ENCODE results near the gene SMPD1. TPM values are rescaled to one million over a fixed set of nuclear protein-coding genes. Genes with fewer than 3 reads are reported as not detected.

SMPD1 gene
- total RNA-seq, 1 donor: 35.0 TPM

DNA sequence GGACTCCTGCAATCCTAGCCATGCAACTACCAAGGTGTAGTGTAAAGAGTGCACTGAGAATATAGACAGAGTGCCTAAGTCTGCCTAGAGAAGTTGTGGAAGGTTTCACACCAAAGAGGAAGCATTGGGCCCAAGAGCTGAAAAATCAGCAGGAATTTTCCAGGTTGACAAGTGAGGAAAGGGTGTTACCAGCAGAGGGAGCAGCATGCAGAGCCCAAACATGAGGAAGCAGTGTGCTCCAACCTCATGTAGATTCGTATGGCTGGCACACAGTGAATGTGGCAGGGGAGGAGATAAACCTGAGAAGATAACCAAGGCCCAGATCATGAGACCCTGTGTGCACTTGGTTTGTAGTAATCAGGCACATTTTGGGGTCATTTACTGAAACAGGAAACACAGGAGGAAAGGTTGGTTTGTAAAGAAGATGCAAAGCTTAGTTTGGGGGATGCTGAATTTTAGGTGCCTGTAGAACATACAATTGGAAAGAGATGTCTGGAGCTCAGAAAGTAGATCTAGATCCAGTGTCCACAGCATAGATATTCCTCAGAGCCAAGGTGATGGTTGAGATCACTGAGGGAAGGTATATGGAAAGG is 48.8 kb downstream of the SMPD1 start:
- TF ChIP-seq CTCF (IDR thresholded peaks at IDR 0.05; ENCODE audit: insufficient read depth, low read depth, low read length): peak; percentile 87
- peak; percentile 69 for DNase-seq (ENCODE audit: low read depth)
- no peak overlapping the region for H3K4me3 ChIP-seq (ENCODE audit: low read depth, low read length)

DNA sequence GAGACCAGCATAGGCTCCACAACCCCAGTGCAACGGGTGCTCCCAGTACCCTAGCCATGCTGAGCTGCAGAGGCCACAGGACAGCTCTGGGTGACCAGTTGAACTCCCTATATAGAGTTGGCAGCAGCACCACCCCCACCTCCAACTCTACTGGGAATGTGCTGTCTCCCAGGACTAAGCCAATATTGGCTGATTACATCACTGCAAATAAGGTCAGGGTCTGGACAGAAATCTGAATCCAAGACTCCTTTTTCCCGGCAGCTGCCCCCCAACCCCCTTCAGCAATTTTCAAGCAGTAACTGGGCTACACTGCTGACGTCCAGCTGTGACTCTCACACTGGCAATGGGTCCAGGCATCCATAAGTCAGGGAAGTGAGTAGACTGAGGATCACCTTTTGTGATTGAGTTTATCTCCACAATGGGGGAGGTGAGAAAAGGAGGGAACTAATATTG is 50.7 kb downstream of the SMPD1 start, which contains the start of gene HPX:
HPX (minus strand) TSS at position 82 of the 453 bp plus-strand sequence; CDS start at position 58, 24 bp downstream.
- TF ChIP-seq CTCF (IDR thresholded peaks at IDR 0.05; ENCODE audit: insufficient read depth, low read depth, low read length): no peak
- no peak within 1 kb of the TSS for H3K4me3 ChIP-seq (ENCODE audit: low read depth, low read length)
- DNase-seq (ENCODE audit: low read depth): no peak

GRCh38 chr11:6442441-6442840 is 52.2 kb downstream of the SMPD1 start:
- no peak for DNase-seq (ENCODE audit: low read depth)
- H3K4me3 ChIP-seq (ENCODE audit: low read depth, low read length): no peak overlapping the region
- TF ChIP-seq CTCF (IDR thresholded peaks at IDR 0.05; ENCODE audit: insufficient read depth, low read depth, low read length): no peak

GRCh38 chr11:6443269-6444003 is 53.2 kb downstream of the SMPD1 start:
- DNase-seq (ENCODE audit: low read depth): peak; percentile 60
- H3K4me3 ChIP-seq (ENCODE audit: low read depth, low read length): no peak overlapping the region
- TF ChIP-seq CTCF (IDR thresholded peaks at IDR 0.05; ENCODE audit: insufficient read depth, low read depth, low read length): peak; percentile 95

Other genes with a start within 250 kb of the SMPD1 start
- not detected in 2 replicates for gene OR52B2, start 220.1 kb upstream of the SMPD1 start, total RNA-seq
- gene OR52W1, start 191.2 kb upstream of the SMPD1 start, total RNA-seq: not detected in 2 replicates
- gene C11orf42, start 184.9 kb upstream of the SMPD1 start, total RNA-seq: under 0.01 TPM in 1 of 2 replicates, not detected in the other
- 13.5 and 15.1 TPM in 2 replicates for gene FHIP1B, start 155.8 kb upstream of the SMPD1 start, total RNA-seq
- gene CNGA4, start 151.4 kb upstream of the SMPD1 start, total RNA-seq: under 0.01 and 0.43 TPM in 2 replicates
- under 0.01 TPM in 1 of 2 replicates, not detected in the other for gene CCKBR, start 130.6 kb upstream of the SMPD1 start, total RNA-seq
- gene CAVIN3, start 70.0 kb upstream of the SMPD1 start, total RNA-seq: 142 and 374 TPM in 2 replicates
- 35.4 and 42.2 TPM in 2 replicates for gene APBB1, start 28.6 kb downstream of the SMPD1 start, total RNA-seq
- gene HPX, start 50.5 kb downstream of the SMPD1 start, total RNA-seq: under 0.01 TPM in 1 of 2 replicates, not detected in the other
- gene TRIM3, start 83.5 kb downstream of the SMPD1 start, total RNA-seq: 22.0 and 23.5 TPM in 2 replicates
- gene ARFIP2, start 90.9 kb downstream of the SMPD1 start, total RNA-seq: 61.2 and 66.9 TPM in 2 replicates
- gene TIMM10B, start 91.0 kb downstream of the SMPD1 start, total RNA-seq: 44.1 and 49.7 TPM in 2 replicates
- 6.1 and 7.3 TPM in 2 replicates for gene DNHD1, start 106.8 kb downstream of the SMPD1 start, total RNA-seq
- gene RRP8, start 213.1 kb downstream of the SMPD1 start, total RNA-seq: 8.7 and 13.4 TPM in 2 replicates
- gene ILK, start 213.3 kb downstream of the SMPD1 start, total RNA-seq: 298 and 323 TPM in 2 replicates
- 28.0 and 28.9 TPM in 2 replicates for gene TAF10, start 221.7 kb downstream of the SMPD1 start, total RNA-seq
- gene TPP1, start 228.9 kb downstream of the SMPD1 start, total RNA-seq: 98.4 and 110 TPM in 2 replicates

All from fibroblast of villous mesenchyme (primary cell).